GM23248 (cell line): ENCODE data around the gene CDC34. TPM values are rescaled to one million over a fixed set of nuclear protein-coding genes. Genes with fewer than 3 reads are reported as not detected.

Experiments
- DNase-seq: peaks from one replicate; pipeline ENCODE4 v3.0.0-alpha.2; 2015
- H2AFZ ChIP-seq: fragments of 200-600 bp; sonication (generic); 2 replicates; pipeline ENCODE4 v1.6.1; 2016; ENCODE audit warnings: antibody characterized with exemption
- H3F3A ChIP-seq: fragments of 200-600 bp; sonication (generic); 2 replicates; pipeline ENCODE4 v1.6.1; 2016; ENCODE audit warnings: mild to moderate bottlenecking, antibody characterized with exemption, mixed run types; ENCODE audit not compliant: insufficient read depth
- H3K27ac ChIP-seq: fragments of 200-600 bp; sonication (generic); 2 replicates; pipeline ENCODE4 v1.5.1; 2016; ENCODE audit warnings: mild to moderate bottlenecking
- H3K27me3 ChIP-seq: fragments of 200-600 bp; sonication (generic); replicated peaks from 2 replicates; pipeline ENCODE4 v1.6.1; 2016; ENCODE audit warnings: mild to moderate bottlenecking; ENCODE audit not compliant: insufficient read depth
- H3K36me3 ChIP-seq: fragments of 200-600 bp; sonication (generic); 2 replicates; pipeline ENCODE4 v1.6.1; 2016; ENCODE audit warnings: low read depth, mild to moderate bottlenecking
- H3K4me1 ChIP-seq: fragments of 200-600 bp; sonication (generic); 2 replicates; pipeline ENCODE4 v1.6.1; 2016; ENCODE audit warnings: mild to moderate bottlenecking; ENCODE audit not compliant: insufficient read depth
- H3K4me2 ChIP-seq: fragments of 200-600 bp; sonication (generic); one replicate; pipeline ENCODE4 v1.6.1; 2016; ENCODE audit warnings: mild to moderate bottlenecking; ENCODE audit not compliant: unreplicated experiment
- H3K4me3 ChIP-seq: fragments of 200-600 bp; sonication (generic); 2 replicates; pipeline ENCODE4 v1.5.1; 2016; ENCODE audit warnings: mild to moderate bottlenecking
- H3K79me2 ChIP-seq: fragments of 200-600 bp; sonication (generic); 2 replicates; pipeline ENCODE4 v1.6.1; 2016; ENCODE audit warnings: mild to moderate bottlenecking; ENCODE audit not compliant: insufficient read depth
- H3K9ac ChIP-seq: fragments of 200-600 bp; sonication (generic); 2 replicates; pipeline ENCODE4 v1.6.1; 2016; ENCODE audit warnings: mild to moderate bottlenecking
- H3K9me2 ChIP-seq: fragments of 200-600 bp; sonication (generic); 2 replicates; pipeline ENCODE4 v1.6.1; 2016; ENCODE audit warnings: mixed run types, mild to moderate bottlenecking, moderate library complexity; ENCODE audit not compliant: insufficient read depth
- H3K9me3 ChIP-seq: fragments of 200-600 bp; sonication (generic); one replicate; pipeline ENCODE4 v1.6.1; 2017; ENCODE audit warnings: low read depth
- H4K20me1 ChIP-seq: fragments of 200-600 bp; sonication (generic); 2 replicates; pipeline ENCODE4 v1.6.0; 2016; ENCODE audit not compliant: insufficient read depth
- EZH2 ChIP-seq: fragments of 200-600 bp; sonication (generic); IDR thresholded peaks from 2 replicates; pipeline ENCODE4 v1.6.1; 2018; ENCODE audit warnings: antibody characterized with exemption, mild to moderate bottlenecking; ENCODE audit not compliant: insufficient read depth, poor library complexity, severe bottlenecking
- EZH2phosphoT487 ChIP-seq: fragments of 200-600 bp; sonication (generic); IDR thresholded peaks from 2 replicates; pipeline ENCODE4 v1.6.1; 2018; ENCODE audit warnings: antibody characterized with exemption, moderate library complexity, mild to moderate bottlenecking, low read depth; ENCODE audit not compliant: insufficient read depth
- WGBS, 2 experiments: methylation state at CpG; one replicate each; pipeline ENCODE4 v1.1.6; 2015 to 2017; ENCODE audit warnings: low lambda C conversion rate in 2 of 2, low coverage in 1 of 2; ENCODE audit errors: missing lambda C conversion rate in 2 of 2; 5-methylcytosine and 5-hydroxymethylcytosine counted together
- in situ Hi-C: fragments of 300-500 bp; cut with MboI; formaldehyde crosslinking; loops from 2 replicates; pipeline ENCODE4 v1.15.0; 2020
- polyA plus RNA-seq: library from polyadenylated mRNA; unstranded; fragments of >200 nt; fragmentation: Nextera tagmentation; extraction: Ambion mirVana; gene quantifications from 2 replicates; pipeline ENCODE4 v1.2.1, GENCODE V29; 2016
- total RNA-seq: library from RNA; depleted of rRNA; stranded (reverse); fragments of >200 nt; shearing (Covaris generic); gene quantifications from 2 replicates; pipeline ENCODE4 v1.2.3, GENCODE V29; 2014

The CDC34 gene
- total and polyA plus RNA-seq, 2 experiments from 2014 or later: 46.4 to 50.8 TPM

DNA sequence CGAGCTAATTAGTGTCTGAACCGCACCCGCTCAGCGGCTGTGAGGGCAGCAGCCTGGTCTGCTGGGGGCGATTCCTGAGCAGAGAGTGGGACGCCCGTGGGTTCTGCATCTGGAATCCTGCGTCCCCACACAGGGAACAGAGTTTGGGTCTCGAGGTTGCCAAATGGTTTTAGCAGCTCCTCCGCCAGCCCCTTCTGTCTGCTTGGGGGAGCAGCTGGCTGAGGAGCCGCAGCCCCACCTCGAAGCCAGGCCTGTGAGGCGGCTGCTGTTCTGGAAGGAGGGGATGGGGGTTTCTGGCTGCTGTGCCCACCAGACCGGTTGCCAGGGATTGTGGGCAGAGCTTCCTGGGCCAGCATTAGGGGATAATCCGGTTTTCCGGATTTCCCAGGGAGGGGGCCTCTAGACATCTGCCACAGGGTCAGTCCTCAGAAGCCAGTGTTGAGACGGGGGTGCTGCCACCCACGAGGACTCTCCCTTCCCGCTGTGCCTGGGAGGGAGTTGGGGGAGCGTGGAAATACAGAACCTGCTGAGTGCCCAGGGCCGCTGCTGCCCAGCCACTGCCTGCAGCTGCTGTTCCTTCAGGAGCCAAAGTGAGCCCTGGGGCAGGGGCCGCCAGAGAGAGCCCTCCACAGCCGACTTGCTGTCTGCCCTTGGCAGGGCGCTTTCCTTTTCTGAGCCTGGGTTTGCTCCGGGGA, 2.0 kb downstream of the CDC34 start:
- in situ Hi-C loops: no loop called here
- Histone ChIP-seq H3K9ac (peak overlapping the region; percentile 90), H3K9me3 (no peaks in the 10 kb centered on the region), H3K36me3 (no peaks in the 10 kb centered on the region; the same call in 1 of the 2 replicates), H4K20me1 (no peaks in the 10 kb centered on the region), H3F3A (no peaks in the 10 kb centered on the region), H3K4me1 (peaks cover 7% of the 10 kb centered on the region), H3K4me2 (peak overlapping the region; percentile 97), H3K79me2 (peaks cover 53% of the 10 kb centered on the region), H3K4me3 (peak overlapping the region; percentile 79), H2AFZ (peak overlapping the region; percentile 55; the same call in 1 of the 2 replicates), H3K27me3 (no peaks in the 10 kb centered on the region), H3K9me2 (no peaks in the 10 kb centered on the region), H3K27ac (peak overlapping the region; percentile 79)
- DNase-seq: peak; percentile 34
- TF ChIP-seq EZH2phosphoT487 (no peak), EZH2 (no peak)
- WGBS, 2 experiments: 18 to 20% methylated on average over 24 to 25 of the region's 25 CpGs

DNA sequence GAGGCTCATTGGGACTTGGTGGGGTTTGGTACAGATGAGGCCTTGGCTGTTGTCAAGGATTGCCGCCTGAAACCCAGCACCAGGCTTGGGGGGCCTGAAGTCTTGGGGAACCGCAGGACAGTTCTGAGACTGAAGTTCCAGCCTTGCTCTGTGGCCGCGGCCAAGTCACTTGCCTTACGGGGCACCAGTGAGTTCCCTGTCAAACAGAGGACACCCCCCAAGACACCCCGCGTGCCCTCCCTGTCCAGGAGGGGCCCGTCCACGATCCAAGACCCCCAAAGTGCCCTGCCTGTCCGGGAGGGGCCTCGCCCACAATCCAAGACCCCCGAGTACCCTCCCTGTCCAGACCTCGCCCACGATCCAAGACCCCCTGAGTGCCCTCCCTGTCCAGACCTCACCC, 2.5 kb downstream of the CDC34 start:
- DNase-seq: no peak
- Histone ChIP-seq H3K36me3 (no peaks in the 10 kb centered on the region; the same call in 1 of the 2 replicates), H3K4me2 (peak overlapping the region; percentile 97), H3K27me3 (no peaks in the 10 kb centered on the region), H3K4me3 (peak overlapping the region; percentile 79), H3K4me1 (peaks cover 7% of the 10 kb centered on the region), H4K20me1 (no peaks in the 10 kb centered on the region), H3F3A (no peaks in the 10 kb centered on the region), H2AFZ (no peak overlapping the region), H3K27ac (peak overlapping the region; percentile 79), H3K9ac (peak overlapping the region; percentile 90), H3K9me2 (no peaks in the 10 kb centered on the region), H3K79me2 (peaks cover 56% of the 10 kb centered on the region), H3K9me3 (no peaks in the 10 kb centered on the region)
- WGBS, 2 experiments: 71 to 90% methylated on average over 5 to 14 of the region's 14 CpGs
- in situ Hi-C loops: no loop called here
- TF ChIP-seq EZH2phosphoT487 (no peak), EZH2 (no peak)

DNA sequence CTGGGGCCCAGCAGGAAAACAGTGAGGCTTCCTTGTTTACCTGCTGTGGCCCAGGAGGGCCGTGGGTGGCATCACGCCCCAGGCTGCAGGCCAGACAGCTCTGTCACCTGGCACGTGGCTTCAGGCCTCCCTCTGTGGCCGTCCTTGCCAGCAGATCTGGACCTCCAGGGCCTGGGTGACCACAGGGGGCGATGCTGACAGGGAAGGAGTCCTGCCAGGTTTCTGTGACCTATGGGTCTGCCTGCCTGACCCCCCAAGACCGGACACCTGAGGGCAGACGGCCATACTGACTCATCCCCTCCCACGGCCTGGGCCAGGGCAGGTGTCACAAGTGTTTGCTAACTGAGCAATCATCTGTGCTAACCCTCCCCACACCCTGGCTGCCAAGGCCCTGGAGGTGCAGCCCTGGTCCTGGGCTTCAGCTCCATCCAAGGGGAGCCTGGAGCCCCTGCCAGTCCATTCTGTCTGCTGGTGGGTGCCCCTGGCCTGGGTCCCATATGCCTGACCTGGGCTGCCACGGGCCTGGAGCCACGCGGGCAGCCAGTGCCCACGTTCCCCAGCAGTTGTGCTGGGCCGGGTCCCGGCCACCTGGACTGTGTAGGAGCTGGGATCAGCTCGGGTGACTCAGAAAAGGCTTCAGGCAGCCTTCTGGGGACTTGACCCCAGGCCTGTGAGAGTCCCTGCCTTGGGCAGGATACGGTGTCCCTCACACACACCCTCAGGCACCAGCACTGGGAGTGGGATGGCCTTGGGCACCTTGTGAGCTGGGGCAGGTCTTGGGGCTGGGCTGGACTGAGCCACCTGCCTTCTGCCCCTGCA, 3.7 kb downstream of the CDC34 start:
- no peak overlapping the region for H3K4me3 ChIP-seq
- no peaks in the 10 kb centered on the region for H4K20me1 ChIP-seq
- no peaks in the 10 kb centered on the region for H3K9me2 ChIP-seq
- no peak overlapping the region for H3K9ac ChIP-seq
- H3K27me3 ChIP-seq: no peaks in the 10 kb centered on the region
- no peaks in the 10 kb centered on the region; the same call in 1 of the 2 replicates for H3K36me3 ChIP-seq
- H3K4me1 ChIP-seq: peaks cover 7% of the 10 kb centered on the region
- no peak overlapping the region for H3K27ac ChIP-seq
- no peaks in the 10 kb centered on the region for H3F3A ChIP-seq
- no peaks in the 10 kb centered on the region for H3K9me3 ChIP-seq
- no peak for TF ChIP-seq EZH2
- WGBS, 2 experiments: 57 to 75% methylated on average over 15 of the region's 16 CpGs
- peak; percentile 27 for DNase-seq
- H2AFZ ChIP-seq: no peak overlapping the region
- in situ Hi-C loops: no loop called here
- H3K4me2 ChIP-seq: no peak overlapping the region
- H3K79me2 ChIP-seq: peaks cover 56% of the 10 kb centered on the region

DNA sequence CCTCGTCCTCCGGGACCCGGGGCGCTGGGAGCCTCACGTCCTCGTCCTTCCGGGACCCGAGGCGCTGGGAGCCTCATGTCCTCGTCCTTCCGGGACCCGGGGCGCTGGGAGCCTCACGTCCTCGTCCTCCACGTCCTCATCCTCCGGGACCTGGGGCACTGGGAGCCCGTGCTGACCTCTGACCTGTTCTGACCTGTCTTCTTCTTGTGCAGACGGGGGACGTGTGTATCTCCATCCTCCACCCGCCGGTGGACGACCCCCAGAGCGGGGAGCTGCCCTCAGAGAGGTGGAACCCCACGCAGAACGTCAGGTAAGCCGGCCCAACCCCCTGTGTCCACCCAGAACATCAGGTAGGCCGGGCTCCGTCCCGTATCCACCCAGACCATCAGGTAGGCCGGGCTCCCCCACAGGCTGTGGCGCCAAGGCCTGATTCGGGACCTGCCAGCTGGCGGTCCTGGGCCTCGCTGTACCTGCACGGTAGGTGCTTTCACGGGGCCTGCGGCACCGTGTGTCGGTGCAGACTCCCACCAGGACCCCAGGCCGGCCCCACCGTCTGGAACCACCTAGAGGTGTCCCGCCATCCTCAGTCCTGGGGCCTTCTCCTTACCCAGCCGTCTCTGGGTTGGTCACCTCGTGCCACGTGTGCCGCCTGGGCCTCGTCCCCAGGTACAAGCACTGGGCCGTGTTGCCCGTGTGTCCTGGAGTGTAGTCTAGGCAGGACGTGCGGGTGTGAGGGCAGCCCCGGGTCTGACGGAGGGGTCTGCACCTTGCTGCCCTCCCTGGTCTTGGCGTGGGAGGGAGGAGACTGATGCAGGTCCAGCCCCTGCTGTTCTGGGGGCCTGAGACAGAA, 4.7 kb downstream of the CDC34 start:
- WGBS, 2 experiments: 90 to 91% methylated on average over 26 to 43 of the region's 55 CpGs
- DNase-seq: no peak
- Histone ChIP-seq H3K9ac (no peak overlapping the region), H3F3A (no peaks in the 10 kb centered on the region), H3K27me3 (no peaks in the 10 kb centered on the region), H3K79me2 (peaks cover 56% of the 10 kb centered on the region), H3K27ac (no peak overlapping the region), H3K9me3 (no peaks in the 10 kb centered on the region), H3K9me2 (no peaks in the 10 kb centered on the region), H4K20me1 (no peaks in the 10 kb centered on the region), H3K4me2 (no peak overlapping the region), H3K4me3 (no peak overlapping the region), H3K4me1 (peaks cover 7% of the 10 kb centered on the region), H2AFZ (no peak overlapping the region), H3K36me3 (no peaks in the 10 kb centered on the region; the same call in 1 of the 2 replicates)
- no peak for TF ChIP-seq EZH2
- no peak for TF ChIP-seq EZH2phosphoT487
- in situ Hi-C loops: no loop called here
